HT1080 (cell line): Measurements from ENCODE around the gene EBF3. TPM values are rescaled to one million over a fixed set of nuclear protein-coding genes. Genes with fewer than 3 reads are reported as not detected.

ENCODE experiments used
- DNase-seq: peaks from one replicate; pipeline ENCODE4 v3.0.0-alpha.2; 2015; ENCODE audit warnings: low read depth
- total RNA-seq: library from RNA; depleted of rRNA; stranded (reverse); fragments of >200 nt; shearing (Covaris generic); gene quantifications from 2 replicates; pipeline ENCODE4 v1.2.3, GENCODE V29; 2014

The EBF3 gene
- total RNA-seq, 1 experiment from 2014 or later, result not detected

DNA sequence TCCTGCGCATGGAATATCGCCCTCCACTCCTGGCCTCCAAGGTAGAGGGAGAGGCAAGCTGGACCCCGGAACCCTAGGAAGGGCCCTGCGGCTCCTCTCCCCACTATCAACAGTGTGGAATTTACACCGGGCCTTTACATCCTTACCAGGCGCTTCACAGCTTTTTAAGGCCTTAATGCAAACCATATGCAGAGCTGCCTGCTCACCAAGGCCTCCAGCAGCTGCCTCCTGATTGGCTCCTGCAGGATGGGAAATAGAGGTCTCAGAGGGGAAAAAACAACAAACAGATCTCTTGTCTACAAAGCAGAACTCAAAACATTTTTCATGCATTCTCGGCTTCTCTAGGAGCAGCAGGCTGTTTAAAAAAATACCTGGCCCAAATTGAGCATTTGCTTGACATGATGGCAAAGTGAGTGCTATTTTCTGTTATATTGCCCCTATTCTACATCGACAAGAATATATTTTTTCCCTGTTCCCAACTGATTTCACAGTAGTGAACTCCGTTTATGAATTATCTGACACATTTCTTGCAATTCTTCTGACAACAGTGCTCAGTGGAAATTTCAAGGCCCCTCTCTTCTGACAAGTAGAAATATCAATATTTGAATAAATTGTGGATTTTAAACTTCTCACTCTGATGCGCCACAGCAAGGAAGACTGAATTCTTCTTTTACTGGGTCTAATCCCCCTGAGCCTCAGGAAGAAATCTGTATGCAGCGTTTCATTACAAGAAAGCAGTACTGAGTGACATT lies 51.7 kb downstream of the EBF3 start:
- no peak for DNase-seq

DNA sequence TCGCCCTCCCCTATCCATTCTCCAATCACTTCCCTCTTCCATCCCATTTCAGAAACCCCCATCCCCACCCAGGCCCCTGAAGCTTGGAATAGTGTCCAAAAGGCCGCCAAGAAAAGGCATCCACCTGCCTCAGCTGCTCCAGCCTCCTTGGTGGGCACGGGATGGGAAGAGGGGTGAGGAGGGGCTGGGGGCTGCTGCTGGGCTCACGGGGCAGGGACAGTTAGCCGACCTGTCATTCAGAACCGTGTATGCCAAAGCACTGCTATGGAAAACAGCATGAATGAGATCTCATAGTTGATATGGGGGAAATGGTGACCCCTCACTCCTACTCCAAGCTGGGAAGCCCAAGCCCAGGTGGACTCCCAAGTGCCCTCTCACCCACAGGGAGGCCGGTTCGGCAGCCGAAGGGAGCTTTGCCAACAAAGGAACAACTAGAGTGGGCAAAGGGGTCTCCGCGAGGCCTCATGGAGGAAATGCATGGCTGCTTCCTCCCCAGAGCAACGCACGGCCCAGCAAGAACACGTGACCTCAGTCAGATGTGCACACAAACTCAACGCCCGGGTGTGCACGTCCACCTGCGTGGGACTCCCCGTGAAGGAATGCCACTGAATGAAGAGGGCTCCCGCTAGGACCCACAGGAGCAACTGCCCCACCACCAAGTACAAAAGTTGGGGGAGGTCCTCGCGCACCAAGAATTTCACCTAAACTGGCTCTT lies 52.5 kb downstream of the EBF3 start:
- no peak for DNase-seq

DNA sequence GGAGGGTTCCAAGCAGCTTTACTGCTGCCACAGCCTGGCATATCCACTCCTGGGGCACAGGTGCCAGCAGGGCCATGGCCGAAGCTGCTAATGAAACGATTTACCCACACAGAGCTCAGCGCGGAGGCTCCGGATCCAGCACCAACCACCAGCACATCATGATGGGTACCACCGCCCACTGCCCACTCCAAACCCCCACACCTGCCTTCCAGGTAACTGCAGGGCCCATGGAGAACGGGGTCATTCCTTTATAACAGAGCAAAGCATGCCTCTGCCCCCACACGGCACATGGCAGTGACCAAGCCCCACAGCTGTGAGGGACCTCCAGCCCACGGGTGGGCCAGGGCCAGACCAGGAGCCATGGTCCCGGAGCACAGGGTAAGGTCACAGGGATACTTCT lies 53.2 kb downstream of the EBF3 start:
- no peak for DNase-seq

DNA sequence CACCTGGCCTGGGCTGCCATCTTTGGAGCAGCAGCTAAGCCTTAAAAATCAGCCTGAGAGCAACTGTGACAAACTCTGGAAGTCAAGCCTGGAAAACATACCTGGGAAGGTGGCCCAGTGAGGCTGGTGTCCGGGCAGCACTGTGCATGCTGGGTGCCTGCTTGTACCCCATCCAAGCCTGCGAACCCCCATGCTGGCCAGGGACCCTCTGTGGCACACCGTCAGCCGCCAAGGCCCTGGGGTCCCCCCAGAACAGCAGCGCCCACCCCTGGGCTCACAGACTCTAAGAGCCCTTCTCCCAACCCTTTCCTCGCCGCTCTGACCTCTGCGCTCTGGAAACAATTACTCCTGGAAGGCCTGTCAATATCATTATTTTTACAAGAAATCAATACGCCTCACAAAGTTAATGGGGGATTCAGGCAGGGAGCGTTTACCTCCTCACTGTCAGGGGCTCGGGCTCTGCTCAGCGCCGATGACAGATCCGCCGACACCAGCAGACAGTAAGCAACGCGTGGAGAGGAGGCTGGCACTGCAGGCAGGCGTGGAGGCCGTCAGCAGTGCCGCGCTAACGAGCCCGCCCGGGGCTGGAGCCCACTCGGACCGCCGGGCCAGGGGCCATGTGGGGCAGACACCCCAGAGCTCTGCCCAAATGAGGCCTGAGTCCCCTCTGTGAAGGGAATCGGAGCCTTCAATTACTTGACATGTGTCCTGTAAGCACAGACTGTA lies 54.4 kb downstream of the EBF3 start:
- DNase-seq, result no peak

DNA sequence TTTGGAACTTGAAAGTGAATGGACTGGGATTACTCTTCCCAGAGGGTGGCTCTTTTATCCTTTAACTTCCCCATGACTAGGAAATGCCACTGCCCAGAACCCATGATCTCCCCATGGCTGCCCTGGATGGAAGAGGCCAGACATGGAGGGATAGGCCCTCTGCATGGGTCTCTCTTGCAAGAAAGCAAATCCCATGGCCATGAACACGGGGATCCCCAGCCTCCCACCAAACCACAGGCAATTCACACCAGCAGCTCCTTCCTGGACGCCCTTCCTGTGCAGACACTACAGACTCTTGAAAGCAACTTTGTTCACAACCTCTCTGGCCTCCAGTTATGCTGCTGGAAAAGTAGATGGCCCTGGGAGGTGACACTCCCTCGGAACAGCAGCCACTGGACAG lies 55.0 kb downstream of the EBF3 start:
- no peak for DNase-seq

DNA sequence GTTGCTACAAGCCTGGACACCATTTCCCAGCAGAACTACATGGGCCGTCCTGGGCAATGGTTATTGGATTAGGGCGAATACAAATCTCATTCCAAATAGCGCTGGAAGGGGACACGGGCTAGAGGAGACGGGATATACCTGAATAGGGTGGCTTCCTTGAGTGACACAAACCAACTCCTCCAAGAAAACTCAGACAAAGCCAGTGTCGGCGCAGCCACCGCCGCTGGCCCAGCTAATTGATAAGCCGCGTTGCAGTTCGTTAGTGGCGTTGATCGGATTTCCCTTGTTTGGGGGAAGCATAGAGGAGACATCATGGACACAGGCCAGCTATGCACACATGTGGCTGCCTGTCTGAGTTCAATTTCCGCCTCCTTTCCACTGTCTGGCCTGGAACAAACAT lies 55.7 kb downstream of the EBF3 start:
- no peak for DNase-seq

DNA sequence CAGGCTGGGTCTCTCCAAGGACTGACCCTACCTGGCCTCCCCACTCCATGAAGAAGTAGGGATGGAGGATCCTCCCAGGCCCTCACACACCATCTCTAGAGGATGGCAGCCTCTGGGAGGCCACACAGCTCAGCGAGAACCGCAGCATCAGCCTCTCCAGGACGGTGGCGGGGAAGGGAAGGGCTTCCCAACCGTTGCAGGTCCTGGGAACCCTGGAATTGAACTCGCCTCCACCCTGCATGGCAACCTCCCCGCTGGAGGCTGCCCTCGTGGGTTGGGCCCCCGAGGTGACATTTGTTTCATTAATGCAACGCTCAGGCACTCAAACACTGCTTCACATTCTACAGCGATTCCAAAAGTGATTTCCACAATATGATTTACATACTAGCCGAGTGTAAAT lies 58.5 kb downstream of the EBF3 start:
- DNase-seq, result no peak

DNA sequence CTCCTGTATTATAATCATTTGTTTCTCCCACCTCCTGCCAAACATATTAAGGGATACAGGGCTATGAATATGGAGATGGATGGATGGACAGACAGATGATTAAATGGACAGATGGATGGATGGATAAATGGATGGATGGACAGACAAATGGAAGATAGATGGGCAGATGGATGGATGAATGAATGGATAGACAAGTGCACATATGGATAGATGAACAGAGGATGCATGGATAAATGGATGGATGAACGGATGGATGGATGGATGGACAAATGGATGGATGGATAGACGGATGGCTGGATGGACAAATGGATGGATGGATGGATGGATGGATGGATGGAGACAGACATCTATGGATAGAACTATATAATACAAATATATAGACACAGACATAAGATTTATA lies 59.8 kb downstream of the EBF3 start:
- no peak for DNase-seq

DNA sequence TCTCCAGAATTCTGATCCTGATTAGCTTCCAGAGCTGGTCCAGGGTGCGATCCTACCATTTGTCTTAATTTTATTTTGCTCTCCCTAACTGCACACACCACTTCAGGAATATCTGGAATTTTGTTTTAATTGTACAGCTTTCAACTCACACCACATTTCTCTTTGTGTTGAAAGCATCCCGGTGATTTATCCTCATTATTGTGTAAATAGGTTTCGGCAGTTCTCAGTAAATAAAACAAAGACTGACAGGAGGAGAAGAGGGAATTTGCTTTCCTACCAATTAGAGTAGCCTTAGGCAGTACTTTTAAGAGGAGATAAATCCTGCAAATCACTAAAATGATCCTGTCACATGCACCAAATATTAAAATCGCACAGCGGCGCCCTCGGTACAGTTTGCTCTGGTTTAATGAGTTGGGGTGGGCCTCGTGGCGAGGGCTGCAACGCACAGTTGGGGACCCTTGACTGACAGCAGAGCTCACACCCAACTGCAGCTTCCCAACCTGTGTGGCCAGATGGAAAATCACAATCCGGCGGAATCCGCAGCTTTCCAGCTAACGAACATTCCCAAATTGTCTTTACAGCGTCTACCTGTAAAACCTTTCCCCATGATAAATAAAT lies 62.6 kb downstream of the EBF3 start:
- no peak for DNase-seq

DNA sequence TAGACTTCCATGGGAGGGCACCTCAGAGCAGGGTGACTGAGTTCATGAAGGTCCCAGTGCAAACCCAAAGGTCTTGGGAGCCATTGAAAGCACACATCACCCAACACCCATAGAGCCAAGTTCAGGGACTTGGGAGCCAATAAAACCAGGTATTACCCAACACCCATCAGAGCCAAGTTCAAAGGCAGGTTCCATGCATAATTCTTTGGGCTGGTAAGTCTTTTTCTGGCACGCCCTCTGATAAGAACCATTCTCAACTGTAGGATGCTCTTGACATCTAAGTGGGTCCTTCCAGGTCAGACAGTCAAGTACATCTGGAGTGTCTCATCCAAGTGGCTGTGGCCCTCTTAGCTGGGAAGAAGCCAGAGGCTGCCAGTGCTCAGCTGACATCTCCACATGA lies 63.2 kb downstream of the EBF3 start:
- no peak for DNase-seq

DNA sequence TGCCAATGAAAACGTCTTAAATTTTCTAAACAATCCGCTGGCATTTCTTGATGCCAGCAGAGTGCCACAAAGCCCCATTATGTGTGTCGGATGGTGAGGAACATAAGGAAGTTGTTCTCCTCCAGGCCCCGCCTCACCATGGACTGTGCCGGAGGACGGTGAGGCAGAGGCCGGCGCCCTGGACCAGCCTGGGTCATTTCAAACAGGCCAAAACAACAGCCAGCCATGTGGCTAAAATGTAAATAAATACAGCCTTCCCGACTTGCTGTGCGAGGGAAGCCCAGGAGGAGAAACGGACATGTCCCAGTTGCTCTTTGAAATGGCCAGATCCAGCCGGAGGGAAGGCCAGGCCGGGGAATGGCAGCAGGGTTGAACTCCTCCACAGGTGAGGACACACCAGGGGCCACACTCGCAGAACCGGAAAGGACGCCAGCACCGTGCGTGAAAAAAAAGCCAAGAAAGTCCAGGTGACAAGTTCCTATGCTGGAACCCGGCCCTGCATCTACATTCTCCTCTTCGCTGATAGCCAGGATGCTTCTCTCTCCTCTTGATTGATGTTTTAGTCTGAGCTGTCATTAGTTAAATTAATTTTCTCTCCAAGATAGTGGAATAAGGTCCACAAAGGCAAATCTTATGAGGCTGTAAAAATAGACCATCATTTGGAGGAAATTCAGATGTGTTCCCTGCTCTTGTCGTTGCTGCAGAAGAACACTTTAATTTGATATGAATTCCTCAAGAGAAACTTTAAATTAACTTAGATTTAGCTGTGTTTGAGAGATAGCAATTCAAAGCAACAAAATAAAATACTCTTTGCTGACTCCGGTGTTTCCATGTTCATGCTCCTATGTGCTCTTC lies 64.6 kb downstream of the EBF3 start:
- no peak for DNase-seq

DNA sequence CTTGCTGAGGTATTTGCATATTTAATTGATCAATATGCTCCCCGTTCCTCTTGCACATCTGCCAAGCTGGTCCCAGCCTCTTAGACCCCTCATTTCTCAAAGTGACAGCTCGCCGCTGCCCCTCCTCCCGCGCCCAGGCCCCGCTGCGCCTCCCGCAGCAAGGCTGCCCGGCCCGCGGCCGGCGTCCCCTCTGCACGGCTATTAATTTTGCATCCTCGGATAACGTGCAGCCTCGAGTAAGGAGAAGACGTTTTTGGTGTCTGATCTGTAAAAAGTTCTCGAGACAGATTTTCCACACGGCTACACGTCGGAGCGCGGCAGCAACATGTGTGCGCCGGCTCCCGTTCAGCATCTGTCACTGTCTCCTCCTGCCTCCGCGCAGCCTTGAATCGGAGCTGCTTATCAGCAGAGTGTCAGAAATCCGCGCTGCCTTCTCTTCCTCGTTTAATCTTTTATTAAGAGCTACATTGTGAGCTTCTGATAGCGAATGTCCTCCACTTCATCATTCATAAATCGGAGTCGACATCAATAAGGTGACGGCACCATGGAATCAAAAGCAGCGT lies 65.3 kb downstream of the EBF3 start:
- DNase-seq, result no peak

DNA sequence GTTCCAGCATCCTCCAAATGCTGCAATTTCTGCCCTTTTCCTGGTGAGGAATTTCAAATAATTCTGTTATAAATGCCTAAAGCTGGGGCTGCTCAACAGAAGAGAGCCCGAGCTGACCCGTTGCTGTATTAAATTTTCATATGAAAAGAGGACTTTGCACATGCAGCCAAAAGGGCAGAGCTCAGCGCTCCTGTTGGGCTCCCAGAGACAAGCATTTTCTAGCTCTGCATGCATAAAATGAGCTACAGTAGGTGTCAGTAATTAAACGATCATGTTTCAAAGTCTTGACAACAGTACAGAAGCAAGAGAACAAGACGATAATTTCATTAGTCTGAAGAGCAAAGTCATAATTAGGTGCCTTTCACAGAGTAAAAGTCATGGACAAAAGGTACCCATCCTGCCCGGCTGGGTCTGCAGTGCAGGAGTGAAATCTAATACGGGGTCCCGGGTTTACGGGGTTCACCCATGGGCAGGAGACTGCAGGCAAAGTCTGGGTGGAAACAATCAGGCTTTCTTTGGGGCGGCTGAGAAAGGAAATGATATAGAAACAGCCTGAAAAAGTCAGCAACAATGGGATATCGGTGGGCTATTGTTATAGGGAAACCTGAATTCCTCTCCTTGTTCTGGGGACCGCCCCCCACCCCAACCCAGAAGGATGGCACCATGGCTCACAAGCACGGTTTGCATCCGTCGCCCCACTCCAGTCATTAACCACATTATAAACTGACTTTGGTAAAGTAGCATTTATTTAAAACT lies 66.0 kb downstream of the EBF3 start:
- no peak for DNase-seq

DNA sequence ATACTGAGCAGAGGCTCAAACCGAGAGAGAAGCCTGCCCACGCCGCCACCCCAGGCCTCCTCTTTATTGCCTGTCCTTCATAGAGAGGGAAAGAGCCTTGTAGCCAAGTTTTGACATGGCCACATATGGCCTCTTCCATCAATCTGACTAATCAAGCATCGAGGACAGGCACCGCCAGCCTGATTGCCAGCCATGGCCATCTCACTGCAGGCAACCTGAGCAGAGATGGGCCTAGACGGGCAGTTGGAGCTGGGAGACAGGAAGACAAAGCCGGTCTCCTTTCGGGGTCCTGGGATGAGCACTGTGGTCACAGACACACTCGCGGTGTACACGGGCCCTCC lies 67.2 kb downstream of the EBF3 start:
- DNase-seq, result no peak

DNA sequence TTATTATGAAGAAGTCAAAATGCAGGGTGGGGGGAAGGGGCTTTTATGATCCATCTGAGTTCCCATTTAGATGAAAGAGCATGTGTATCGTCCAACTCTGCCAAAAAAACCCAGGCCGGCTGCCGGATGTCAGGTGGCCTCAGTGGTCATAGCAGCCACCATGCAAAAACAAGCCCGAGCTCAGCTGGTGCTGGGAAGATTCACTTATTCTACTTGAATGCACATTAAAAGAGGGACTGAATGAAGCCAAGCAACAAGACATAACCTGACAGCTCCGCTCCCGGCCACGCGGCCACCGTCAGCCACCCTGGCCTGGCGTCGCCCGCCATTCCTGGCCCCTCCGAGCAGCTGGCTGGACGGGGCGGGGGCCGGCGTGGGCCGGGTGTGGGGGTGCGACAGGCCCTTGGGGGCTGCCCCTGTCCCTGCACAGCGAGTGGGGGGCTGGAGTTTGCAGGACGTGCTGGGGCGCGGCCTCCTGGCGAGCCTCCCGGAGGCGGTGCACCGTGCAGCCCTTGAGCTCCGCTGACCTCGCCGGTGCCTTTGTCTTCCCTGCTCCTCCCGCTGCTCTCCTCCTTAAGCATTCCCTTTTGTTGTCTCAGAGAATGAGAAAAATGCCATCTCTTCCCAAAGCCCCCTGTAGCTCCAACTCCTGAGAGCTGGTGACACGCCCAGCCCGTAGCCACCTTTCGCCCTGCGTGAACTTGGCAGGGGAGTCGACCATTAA lies 67.8 kb downstream of the EBF3 start:
- no peak for DNase-seq

DNA sequence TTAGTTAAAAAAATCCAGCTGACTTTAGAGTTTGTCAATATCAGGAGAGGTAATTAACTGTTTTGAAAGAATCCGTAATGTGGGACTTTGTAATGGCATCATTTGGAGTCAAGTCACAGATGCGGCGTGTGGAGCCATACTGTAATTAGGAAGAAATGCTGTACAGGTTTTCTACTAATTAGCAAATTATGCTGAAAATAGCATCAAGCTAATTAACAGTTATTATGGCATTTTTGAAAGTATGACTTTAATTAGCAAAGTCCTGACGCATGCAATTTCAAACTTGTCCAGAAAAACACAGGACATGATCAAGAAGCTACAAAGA lies 68.3 kb downstream of the EBF3 start:
- DNase-seq, result no peak

DNA sequence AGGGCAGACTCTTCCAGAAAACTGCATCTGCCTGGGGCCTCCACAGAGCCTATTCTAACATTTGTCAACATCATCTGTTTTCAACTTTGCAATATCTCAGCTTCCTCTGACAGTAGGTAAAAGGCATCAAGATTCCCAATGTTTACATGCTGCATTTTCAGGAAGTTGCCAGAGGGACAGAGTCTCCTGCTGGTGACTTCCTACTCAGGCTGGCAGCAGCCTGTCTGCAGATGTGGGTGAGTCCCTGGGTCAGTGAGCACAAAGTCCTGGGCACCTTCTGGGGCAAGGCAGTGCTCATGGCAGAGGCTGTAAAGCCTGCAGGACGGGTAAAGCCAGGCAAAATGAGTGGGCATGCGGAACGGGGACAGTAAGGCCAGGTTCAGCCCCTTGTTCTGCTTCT lies 69.4 kb downstream of the EBF3 start:
- no peak for DNase-seq

DNA sequence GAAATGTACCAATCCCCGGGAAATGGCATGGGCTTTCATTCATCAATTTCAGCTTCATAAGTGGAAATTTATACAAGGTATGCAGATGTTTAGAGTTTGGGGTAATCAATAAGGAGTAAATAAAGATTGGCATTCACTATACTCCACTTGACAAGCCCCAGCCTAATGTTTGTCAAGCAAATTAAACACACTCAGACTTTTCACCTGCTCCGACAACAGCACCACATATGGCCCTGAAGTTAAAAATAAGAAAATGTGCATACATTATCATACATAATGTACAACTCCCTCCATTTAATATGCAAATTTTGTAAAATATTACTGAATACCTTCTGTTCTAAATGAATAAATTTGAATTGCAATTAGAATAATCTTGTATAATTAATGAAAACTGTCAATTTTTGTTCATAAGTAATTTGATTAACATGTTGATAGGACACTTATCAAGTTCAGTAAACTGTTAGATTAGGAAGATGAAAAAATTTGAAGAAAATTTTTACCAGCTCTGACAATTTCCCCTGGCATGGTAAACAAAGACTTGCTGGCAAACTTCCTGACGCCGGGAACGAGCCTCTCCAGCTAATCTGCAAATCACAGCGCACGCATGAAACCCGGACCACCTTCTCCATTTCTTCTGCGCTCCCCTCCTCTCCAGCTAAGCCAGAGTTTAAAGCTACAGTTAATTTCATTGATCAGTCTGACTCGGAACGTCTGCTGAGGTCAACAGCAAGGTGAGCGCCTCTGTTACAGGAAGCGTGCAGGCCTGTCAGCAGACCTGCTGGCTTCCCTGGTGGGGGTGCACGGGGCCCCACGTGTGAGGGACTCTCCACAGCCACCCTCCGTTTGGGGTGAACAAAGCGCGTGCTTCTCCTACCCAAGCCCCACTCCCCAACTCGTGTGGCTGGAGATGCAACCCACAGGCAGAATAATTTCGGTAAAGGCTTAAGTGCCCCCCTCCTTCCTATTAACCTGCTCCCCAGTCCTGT lies 70.7 kb downstream of the EBF3 start:
- no peak for DNase-seq
